Choroid plexus epithelial cell (primary cell): ENCODE data around the gene C4orf50.

ENCODE experiments used
- DNase-seq: peaks from one replicate; pipeline ENCODE4 v3.0.0-alpha.2; 2010; ENCODE audit warnings: low read depth
- H3K4me3 ChIP-seq: 2 replicates; pipeline ENCODE4 v1.5.1; 2011; ENCODE audit warnings: low read depth, mild to moderate bottlenecking, control low read depth, low read length, moderate library complexity
- TF ChIP-seq, protein P1 (sequence below): conservative IDR thresholded peaks from 2 replicates; pipeline ENCODE4 v1.5.1; 2011; ENCODE audit warnings: low read depth, mild to moderate bottlenecking, control low read depth, inconsistent platforms, low read length, moderate library complexity

Gene C4orf50

GRCh38 chr4:6001680-6002491 lies 16.3 kb downstream of the C4orf50 start:
- no peak overlapping the region for H3K4me3 ChIP-seq
- no peak for DNase-seq
- TF ChIP-seq, protein P1, sequence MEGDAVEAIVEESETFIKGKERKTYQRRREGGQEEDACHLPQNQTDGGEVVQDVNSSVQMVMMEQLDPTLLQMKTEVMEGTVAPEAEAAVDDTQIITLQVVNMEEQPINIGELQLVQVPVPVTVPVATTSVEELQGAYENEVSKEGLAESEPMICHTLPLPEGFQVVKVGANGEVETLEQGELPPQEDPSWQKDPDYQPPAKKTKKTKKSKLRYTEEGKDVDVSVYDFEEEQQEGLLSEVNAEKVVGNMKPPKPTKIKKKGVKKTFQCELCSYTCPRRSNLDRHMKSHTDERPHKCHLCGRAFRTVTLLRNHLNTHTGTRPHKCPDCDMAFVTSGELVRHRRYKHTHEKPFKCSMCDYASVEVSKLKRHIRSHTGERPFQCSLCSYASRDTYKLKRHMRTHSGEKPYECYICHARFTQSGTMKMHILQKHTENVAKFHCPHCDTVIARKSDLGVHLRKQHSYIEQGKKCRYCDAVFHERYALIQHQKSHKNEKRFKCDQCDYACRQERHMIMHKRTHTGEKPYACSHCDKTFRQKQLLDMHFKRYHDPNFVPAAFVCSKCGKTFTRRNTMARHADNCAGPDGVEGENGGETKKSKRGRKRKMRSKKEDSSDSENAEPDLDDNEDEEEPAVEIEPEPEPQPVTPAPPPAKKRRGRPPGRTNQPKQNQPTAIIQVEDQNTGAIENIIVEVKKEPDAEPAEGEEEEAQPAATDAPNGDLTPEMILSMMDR, result no peak

GRCh38 chr4:5999830-6000365 lies 18.3 kb downstream of the C4orf50 start:
- DNase-seq, result no peak
- TF ChIP-seq, protein P1, result no peak

GRCh38 chr4:5999356-5999755 lies 18.9 kb downstream of the C4orf50 start:
- TF ChIP-seq, protein P1, result no peak
- no peak overlapping the region for H3K4me3 ChIP-seq
- DNase-seq, result no peak

More at GRCh38 chr4:5999830-6000365, 18.3 kb downstream of the C4orf50 start:
- H3K4me3 ChIP-seq, result no peak overlapping the region

- DNase-seq, result peak; percentile 76
- TF ChIP-seq, protein P1, result peak; percentile 95
Observed at GRCh38 chr4:5998333-5998936, 19.8 kb downstream of the C4orf50 start.

DNA sequence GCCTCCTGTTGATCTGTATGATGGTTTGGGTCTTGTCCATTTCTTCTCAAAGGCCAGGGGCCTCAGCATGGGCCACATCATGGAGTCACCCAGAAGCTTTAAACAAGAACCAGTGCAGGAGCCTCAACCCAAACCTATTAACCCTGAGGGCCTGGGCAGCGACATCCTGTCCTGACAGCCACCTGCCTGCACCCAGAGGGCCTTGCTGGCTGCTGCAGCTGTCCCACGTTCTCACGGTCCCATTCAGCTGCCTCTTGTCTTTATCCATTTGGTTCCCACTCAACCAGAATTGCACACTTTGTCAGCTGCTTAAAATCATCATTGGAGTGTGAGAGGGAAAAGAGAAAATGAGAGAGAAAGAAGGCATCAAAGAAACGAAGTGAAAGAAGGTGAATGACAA lies 21.6 kb downstream of the C4orf50 start:
- TF ChIP-seq, protein P1, result no peak
- no peak for DNase-seq
- H3K4me3 ChIP-seq, result no peak overlapping the region

More at GRCh38 chr4:5998333-5998936, 19.8 kb downstream of the C4orf50 start:
- no peak overlapping the region for H3K4me3 ChIP-seq

GRCh38 chr4:5995901-5996623 lies 22.2 kb downstream of the C4orf50 start:
- TF ChIP-seq, protein P1, result no peak

More at GRCh38 chr4:5995901-5996623, 22.2 kb downstream of the C4orf50 start:
- no peak overlapping the region for H3K4me3 ChIP-seq
- DNase-seq, result no peak
